H54 (cell line): ENCODE results near the gene ACVR1C.
"Not testable (repeated sequence)": the region's sequence is repeated elsewhere in the genome, so short reads cannot be mapped to it uniquely, and the experiment has no call there.

Experiments used
- DNase-seq: peaks from one replicate; pipeline ENCODE4 v3.0.0; 2011; ENCODE audit warnings: low spot score, mixed read lengths; ENCODE audit not compliant: insufficient read length
- FAIRE-seq: peaks from 3 replicates; lab custom pipeline; 2011; peaks lifted over from hg19 to GRCh38; lab: Jason Lieb, UNC
- POLR2A ChIP-seq: IDR thresholded peaks from 2 replicates; pipeline ENCODE4 v1.6.1; 2011; ENCODE audit warnings: low read depth, mild to moderate bottlenecking, low read length

Gene ACVR1C

DNA sequence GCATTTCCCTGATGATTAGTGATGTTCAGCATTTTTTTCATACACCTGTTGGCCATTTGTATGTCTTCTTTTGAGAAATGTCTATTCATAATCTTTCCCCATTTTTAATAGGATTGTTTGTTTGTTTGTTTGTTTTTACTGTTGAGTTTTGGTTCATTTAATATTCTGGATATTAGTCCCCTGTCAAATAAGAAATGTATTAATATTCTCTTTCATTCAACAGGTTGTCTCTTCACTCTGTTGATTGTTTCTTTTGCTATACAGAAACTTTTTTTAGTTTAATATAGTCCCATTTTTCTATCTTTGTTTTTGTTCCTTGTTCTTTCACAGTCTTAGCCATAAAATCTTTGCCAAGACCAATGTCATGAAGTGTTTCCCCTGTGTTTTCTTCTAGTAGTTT, 22.1 kb downstream of the ACVR1C start:
- FAIRE-seq: no peak
- no peak for TF ChIP-seq POLR2A
- DNase-seq: no peak

DNA sequence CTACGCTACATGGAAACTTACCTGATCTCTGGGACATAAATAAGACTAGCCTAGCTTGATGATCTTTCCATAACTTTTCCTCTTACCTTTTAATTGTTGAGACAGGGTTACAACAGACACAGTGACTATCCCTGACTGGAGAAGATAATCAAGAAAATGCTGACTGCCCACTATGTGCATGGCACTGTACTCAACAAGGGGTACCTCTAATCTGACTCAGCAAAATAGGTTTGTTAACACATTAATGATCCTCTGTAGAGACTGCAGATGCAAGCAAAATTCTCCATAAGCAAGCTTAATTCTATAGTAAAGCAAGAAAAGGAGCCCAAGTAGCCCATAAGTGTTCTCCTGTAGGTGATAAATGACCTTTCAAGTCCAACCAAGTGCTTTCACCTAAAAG, 25.5 kb downstream of the ACVR1C start:
- FAIRE-seq: no peak
- DNase-seq: no peak

DNA sequence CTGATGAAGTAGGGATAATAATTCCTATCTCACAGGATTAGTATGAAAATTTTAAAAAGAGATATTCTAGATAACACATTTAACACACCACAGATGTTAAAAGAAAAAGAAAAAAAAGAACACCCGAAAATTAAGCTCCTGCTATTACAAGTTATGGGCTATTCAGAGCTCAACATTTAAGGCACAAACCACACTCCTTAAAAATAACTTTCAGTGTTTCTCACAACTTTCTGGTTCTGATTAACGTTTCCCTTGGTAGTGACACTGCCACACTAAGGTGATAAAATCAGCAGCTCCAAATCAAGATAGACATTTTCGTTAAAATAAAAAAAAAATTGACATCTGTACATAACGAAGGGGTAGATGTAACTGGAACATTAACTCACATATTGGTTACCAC, 26.9 kb downstream of the ACVR1C start:
- FAIRE-seq: no peak
- no peak for TF ChIP-seq POLR2A

More for the DNA sequence above, 25.5 kb downstream of the ACVR1C start:
- no peak for TF ChIP-seq POLR2A

DNA sequence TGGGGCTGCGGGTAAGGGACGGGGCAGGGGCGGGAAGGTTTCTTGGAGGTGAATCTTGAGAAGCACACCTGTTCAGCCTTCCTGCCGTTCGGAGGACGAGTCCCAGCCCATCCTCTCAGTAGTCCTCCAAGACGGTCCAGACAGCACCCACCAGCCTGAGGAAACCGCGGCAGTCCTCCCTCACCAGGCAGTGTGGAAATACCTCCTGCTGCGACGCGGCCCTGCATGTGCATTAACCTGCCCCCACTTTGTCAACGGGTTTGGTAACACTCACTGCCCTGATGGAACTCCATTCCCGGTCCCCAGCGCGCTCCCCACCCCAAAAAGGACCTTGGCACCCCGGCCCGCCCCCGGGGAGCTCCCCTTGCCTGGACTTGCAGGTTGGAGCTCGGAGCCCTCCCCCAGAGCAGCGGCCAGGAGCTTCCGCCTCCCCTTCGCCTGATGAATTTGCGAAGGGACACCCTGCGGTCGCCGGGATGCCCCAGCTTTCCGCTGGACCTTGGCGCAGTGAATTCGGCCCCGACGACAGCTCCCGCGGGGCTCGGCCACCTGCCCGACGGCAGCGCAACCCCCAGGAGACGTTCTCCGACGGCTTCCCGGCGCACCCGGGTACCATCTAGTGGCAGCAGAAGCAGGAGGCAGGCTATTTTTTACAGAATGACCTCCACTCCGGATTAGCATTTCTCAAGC, 31.5 kb downstream of the ACVR1C start:
- FAIRE-seq: no peak
- TF ChIP-seq POLR2A: no peak
- no peak for DNase-seq

More for the DNA sequence above, 26.9 kb downstream of the ACVR1C start:
- no peak for DNase-seq

DNA sequence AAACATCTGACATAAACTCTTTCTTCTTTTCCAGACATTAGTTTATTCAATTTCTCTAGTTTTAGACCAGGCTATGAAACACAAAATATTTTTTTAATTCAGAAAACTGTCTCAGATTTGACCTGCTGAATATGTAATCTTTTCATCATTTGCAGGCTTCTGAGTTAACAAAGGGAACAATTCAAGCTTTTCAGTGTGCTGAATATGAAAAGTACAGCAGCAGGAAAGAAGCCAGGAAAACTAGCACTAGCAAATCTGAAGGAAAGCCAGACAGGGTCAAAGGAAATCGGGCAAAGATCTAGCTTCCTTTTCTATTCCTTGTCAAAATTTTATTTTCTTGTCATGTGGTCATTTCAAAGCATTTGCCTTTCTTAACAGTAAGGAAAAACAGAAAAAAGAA, 35.3 kb downstream of the ACVR1C start:
- FAIRE-seq (no peak), DNase-seq (no peak)
- TF ChIP-seq POLR2A: no peak

DNA sequence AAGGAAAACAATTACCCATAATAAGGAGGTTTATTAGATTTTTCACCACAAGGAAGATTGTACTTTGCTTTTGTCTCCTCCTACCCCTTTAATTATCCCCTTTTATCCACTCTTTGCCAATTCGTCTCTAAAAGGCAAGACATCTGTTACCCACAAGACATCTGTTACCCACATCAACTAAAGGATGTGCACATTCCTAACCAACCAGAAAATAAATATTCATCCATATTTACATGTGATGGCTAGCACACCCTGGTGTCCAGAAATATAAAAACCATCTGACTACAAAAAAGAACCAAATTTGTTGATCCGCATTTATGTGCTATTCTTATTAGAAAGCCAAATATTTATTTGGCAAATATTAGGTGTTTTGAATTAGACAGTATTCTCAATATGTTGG, 35.7 kb downstream of the ACVR1C start:
- FAIRE-seq: no peak
- TF ChIP-seq POLR2A: no peak
- no peak for DNase-seq

DNA sequence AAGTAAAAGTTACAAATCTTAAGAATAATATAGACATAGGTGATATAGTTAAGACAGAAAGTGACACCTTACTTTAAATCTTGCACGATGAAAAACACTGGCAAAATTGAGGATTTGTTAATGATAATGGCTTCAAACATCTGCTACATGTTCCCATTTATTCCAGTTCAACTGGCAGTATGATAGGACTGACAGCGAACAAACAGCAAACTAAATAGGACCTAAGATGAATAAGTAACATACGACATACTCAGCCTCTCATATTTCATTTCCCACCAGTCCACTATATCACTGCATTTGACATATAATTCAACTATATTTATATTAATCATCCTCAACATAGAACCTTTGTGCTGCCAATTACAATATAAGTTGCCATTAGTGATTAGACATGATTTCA, 36.3 kb downstream of the ACVR1C start:
- DNase-seq: no peak
- no peak for TF ChIP-seq POLR2A
- FAIRE-seq: no peak

DNA sequence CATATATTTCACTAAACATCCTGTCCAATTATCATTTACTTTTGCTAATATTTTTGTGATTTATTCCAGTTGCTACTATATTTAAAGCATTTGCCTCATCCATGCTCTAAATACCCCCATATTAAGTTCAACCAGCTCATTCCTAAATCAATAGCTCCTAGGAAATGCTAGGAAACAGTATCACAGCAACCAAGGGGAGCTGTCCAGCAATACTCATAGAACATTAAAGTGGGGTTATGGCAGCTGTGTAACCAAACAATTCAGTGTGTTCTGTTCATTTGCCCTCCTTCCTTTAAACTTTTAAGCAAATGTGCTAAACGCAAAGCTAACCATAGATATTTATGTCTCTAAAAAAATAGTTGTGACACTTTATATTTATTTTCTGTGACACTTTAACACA, 41.1 kb downstream of the ACVR1C start:
- DNase-seq: no peak
- no peak for FAIRE-seq
- TF ChIP-seq POLR2A: no peak

DNA sequence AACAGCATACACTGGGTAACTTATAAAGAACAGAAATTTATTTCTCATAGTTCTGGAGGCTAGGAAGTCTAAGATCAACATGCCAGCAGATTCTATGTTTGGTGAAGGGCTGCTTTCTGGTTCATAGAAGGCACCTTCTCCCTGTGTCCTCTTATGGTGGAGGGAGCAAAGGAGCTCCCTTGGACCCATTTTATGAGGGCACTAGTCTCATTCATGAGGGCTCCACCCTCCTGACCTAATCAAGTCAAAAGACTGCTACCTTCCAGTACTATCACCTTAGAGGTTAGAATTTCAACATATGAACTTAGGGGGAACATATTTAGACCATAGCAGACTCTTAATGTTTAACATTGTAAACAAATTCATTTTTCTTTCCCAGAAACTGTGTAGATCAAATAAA, 54.5 kb downstream of the ACVR1C start:
- FAIRE-seq: no peak

DNA sequence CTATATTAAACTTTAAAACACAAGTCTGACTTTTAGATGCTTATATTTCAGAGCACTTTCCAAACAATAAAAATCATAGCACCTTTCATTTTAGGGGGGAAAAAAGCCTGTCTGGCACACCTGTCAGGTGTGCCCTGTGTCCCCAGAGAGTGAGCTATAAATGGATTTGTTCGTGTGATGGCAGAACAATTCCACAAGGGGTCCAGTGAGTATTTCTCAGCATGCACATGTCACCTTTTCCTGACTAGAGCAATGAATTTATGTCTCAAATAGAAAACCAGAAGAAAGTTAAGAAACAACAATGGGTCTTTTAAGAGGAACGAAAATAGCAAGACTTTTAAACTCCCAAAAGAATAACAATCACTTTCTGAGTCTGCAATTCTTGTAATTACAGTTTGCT, 55.9 kb downstream of the ACVR1C start:
- FAIRE-seq: no peak
- DNase-seq: no peak
- no peak for TF ChIP-seq POLR2A

More for the DNA sequence above, 54.5 kb downstream of the ACVR1C start:
- DNase-seq: no peak
- TF ChIP-seq POLR2A: no peak

DNA sequence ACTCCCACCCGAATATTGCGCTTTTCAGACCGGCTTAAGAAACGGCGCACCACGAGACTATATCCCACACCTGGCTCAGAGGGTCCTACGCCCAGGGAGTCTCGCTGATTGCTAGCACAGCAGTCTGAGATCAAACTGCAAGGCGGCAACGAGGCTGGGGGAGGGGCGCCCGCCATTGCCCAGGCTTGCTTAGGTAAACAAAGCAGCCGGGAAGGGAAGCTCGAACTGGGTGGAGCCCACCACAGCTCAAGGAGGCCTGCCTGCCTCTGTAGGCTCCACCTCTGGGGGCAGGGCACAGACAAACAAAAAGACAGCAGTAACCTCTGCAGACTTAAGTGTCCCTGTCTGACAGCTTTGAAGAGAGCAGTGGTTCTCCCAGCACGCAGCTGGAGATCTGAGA, 62.0 kb downstream of the ACVR1C start:
- DNase-seq, FAIRE-seq: not testable (repeated sequence)

DNA sequence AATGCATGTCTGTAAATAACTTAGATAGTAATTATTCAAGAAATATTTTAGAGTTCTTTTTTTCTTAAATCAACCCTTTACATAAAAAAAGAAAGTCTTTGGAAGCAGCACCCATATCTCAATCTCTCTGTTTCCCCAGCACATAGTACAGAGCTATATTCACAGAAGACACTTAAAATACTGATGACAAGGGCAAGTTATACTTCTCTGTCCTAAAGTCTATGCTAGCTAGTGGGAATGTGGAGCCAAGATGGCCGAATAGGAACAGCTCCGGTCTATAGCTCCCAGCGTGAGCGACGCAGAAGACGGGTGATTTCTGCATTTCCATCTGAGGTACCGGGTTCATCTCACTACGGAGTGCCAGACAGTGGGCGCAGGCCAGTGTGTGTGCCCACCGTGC, 62.6 kb downstream of the ACVR1C start:
- FAIRE-seq, DNase-seq: not testable (repeated sequence)

DNA sequence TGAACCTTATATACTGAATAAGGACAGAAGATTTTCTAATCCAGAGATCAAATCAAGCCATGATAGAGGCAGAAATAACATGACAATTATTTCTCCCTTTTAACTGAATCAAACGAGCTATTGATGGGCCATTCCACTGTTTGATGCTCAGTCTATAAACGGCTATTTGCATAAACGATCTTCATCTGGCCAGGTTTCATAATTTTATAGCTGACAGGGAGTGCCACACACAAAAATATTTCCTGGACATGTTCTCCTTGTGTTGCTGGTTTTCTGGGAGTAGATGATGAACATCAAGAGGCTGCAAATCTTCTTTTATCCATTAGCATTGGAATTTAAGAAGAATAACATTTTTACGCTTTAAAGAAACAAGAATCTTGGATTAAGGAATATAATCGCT, 63.1 kb downstream of the ACVR1C start:
- FAIRE-seq (no peak), DNase-seq (no peak)
- TF ChIP-seq POLR2A: no peak

DNA sequence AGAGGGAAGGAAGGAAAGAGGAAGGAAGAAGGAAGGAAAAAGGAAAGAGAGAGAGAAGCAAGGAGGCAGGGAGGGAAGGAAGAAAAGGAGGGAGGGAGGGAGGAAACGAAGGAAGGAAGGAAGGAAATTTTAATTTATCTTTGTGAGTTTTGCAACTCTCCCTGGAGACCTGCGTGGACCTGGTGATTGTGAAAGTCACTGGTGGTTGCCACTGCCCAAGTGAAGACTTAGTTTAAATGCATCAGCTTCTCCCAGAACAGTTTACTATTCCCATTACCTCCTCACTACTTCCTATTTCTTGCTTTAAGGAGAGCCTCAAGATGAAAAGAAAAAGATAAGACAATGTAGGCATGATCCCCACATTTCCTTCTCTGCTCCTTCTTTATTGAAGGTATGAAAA, 68.8 kb downstream of the ACVR1C start:
- FAIRE-seq: no peak
- no peak for DNase-seq
- no peak for TF ChIP-seq POLR2A

DNA sequence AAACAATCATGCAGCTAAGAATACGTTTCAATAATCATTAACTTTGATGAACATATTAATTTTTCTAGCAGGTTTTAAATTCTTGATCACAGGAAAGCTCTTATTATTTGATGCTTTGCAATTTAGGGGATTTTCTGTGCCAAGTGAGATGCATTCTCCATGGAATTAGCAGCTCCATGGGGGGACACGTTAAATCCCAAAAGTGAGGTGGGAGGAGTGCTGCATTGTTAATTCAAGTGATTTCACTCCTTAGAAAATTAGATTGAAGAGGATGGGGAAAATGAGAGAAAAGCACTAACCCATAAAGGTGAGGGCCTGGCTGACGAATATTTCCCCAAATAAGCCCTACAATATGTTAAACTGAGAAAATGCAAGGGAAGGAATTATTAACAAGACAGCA, 69.2 kb downstream of the ACVR1C start:
- DNase-seq: no peak
- no peak for FAIRE-seq
- TF ChIP-seq POLR2A: no peak
